Measurements from ENCODE around the gene ALKBH7. TPM values are rescaled to one million over a fixed set of nuclear protein-coding genes. Genes with fewer than 3 reads are reported as not detected.

The ALKBH7 gene
- polyA plus RNA-seq, 6 donors from 2014 or later, result 52.8 to 77.4 (median 70.5) TPM

GRCh38 chr19:6413721-6414643 is 41.4 kb downstream of the ALKBH7 start:
- Mint-ChIP-seq H3K27me3 (no peaks in the 10 kb centered on the region), H3K4me1 (no peaks in the 10 kb centered on the region), H3K4me3 (no peak overlapping the region), H3K36me3 (no peaks in the 10 kb centered on the region), H3K9me3 (no peaks in the 10 kb centered on the region), H3K27ac (no peak overlapping the region)
- ATAC-seq (ENCODE audit: low read depth in 2 of 2), result no peak
- no peak for DNase-seq

DNA sequence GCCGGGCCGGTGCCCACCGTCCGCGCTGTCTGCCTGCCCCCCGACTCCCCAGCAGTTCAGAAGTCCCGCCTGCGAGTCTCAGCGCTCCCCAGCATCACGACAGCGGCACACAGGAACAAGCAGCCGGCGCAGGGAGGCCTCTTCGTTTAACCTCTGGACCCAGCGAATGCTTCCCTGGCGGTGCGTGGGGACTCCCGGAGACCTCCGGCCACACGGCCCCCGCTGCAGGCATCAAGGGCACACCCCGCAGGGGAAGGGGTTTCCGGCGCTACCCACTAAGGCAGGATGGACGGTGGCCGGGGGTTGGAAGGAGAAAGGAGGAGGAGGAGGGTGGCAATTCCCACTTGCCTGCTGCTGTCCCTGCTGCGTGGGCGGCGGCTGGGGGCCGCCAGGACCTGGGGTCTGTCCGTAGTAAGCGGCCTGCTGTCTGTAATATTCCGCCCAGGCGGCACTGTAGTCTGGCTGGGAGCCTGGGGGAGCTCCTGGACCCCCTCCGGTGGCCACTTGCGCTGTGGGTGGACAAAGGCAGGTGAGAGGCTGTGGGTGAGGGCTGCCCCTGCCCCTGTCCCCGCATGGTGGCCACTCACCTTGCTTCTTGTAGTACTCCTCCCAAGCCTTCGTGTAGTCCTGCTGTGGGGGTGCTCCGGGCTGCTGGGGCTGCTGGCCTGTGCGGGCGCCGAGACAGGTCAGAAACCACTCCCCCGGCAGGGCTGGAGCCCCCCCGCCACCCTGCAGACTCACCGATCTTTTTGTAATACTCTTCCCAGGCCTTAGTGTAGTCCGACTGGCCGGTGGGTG is 42.4 kb downstream of the ALKBH7 start:
- DNase-seq, result no peak
- Mint-ChIP-seq H3K9me3 (no peaks in the 10 kb centered on the region), H3K4me3 (no peak overlapping the region), H3K27me3 (no peaks in the 10 kb centered on the region), H3K4me1 (no peaks in the 10 kb centered on the region), H3K36me3 (no peaks in the 10 kb centered on the region), H3K27ac (no peak overlapping the region)
- ATAC-seq (ENCODE audit: low read depth in 2 of 2), result no peak

DNA sequence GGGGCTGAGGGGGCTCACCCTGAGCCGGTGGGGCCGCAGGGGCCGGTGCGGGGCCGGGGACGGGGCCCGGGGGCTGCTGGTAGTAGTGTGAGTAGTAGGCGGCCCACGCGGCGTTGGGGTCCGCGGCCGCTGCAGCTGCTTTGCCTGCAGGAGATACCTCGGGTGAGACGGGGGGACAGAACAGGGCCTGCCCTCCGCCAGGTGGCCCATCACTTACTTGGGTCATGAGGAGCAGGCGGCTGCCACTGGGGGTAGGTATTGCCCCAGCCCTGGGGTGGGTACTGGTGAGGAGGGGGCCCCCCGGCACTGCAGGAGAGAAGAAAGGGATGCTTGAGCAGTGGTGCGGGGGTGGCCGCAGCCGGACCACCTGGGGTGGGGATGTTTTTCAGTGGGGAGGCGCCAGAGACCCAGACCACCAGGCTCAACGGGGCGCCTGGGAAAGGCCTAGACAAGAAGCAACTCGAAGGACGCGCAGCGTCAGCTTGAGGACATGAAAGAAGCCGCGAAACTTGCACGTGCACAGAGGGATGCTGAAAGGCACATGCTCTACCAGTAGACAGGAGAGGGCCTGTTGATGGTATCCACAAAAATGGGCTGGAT is 43.1 kb downstream of the ALKBH7 start:
- H3K36me3 Mint-ChIP-seq, result no peaks in the 10 kb centered on the region
- no peak overlapping the region for H3K4me3 Mint-ChIP-seq
- H3K4me1 Mint-ChIP-seq, result no peaks in the 10 kb centered on the region
- H3K27me3 Mint-ChIP-seq, result no peaks in the 10 kb centered on the region
- H3K27ac Mint-ChIP-seq, result no peak overlapping the region
- DNase-seq, result no peak
- ATAC-seq (ENCODE audit: low read depth in 2 of 2), result no peak
- no peaks in the 10 kb centered on the region for H3K9me3 Mint-ChIP-seq

- ATAC-seq (ENCODE audit: low read depth in 2 of 2), result no peak
- Mint-ChIP-seq H3K4me3 (no peak overlapping the region), H3K9me3 (no peaks in the 10 kb centered on the region), H3K36me3 (no peaks in the 10 kb centered on the region), H3K27me3 (no peaks in the 10 kb centered on the region), H3K27ac (no peak overlapping the region), H3K4me1 (peaks cover 0 to 6% (median 5%) of the 10 kb centered on the region in 3 donors)
- DNase-seq, result no peak
Observed at GRCh38 chr19:6416658-6417405, 44.2 kb downstream of the ALKBH7 start.

DNA sequence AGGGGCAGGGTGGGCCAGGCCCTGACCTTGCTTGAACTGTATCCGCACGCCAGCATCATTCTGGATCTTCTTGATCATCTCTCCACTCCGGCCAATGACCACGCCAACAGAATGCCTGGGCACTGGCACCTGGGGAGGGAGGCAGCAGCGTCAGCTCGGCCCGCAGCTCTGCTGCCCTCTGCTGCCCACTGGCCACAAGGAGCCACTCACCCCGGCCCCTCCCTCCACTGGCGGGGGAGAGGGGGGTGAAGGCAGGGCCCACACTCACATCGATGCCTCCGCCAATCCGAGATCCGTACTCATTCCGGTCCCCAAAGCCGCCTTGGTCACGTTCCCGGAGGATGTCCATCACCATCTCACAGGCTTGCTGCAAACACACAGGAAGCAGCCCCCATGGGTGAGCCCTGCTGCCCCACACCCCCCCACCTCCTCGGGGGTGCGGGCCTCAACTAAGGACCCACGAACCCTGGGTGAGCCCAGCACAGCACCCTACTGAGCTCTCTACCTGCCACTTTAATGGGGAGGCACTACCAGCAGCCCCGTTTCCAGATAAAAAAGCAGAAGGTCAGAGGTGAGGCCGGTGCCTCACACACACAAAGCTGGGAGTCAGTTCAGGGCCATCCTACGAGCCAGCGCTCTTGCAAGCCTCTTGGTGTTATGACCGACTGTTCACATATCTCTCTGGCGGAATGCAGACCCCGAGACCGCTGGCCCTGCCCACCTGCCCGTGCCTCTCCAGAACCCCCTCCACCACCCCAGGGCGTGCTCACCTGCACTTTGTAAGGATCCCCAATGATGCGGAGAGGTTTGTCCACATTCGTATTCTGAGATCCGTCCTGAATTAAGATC is 45.3 kb downstream of the ALKBH7 start:
- no peak overlapping the region for H3K4me3 Mint-ChIP-seq

GRCh38 chr19:6418562-6418932 is 46.0 kb downstream of the ALKBH7 start:
- Mint-ChIP-seq H3K27me3 (no peaks in the 10 kb centered on the region), H3K27ac (no peak overlapping the region), H3K36me3 (no peaks in the 10 kb centered on the region), H3K4me1 (peaks cover 15 to 23% (median 22%) of the 10 kb centered on the region in 3 donors), H3K9me3 (no peaks in the 10 kb centered on the region), H3K4me3 (peak overlapping the region in 1 of 8 donors; percentile 41)
- ATAC-seq (ENCODE audit: low read depth in 2 of 2) (no peak), DNase-seq (no peak)

More for the DNA sequence above, 45.3 kb downstream of the ALKBH7 start:
- DNase-seq, result no peak
- peaks cover 9 to 17% (median 16%) of the 10 kb centered on the region in 3 donors for H3K4me1 Mint-ChIP-seq
- H3K27me3 Mint-ChIP-seq, result no peaks in the 10 kb centered on the region
- H3K36me3 Mint-ChIP-seq, result no peaks in the 10 kb centered on the region
- H3K27ac Mint-ChIP-seq, result no peak overlapping the region
- no peak for ATAC-seq (ENCODE audit: low read depth in 2 of 2)
- no peaks in the 10 kb centered on the region for H3K9me3 Mint-ChIP-seq

DNA sequence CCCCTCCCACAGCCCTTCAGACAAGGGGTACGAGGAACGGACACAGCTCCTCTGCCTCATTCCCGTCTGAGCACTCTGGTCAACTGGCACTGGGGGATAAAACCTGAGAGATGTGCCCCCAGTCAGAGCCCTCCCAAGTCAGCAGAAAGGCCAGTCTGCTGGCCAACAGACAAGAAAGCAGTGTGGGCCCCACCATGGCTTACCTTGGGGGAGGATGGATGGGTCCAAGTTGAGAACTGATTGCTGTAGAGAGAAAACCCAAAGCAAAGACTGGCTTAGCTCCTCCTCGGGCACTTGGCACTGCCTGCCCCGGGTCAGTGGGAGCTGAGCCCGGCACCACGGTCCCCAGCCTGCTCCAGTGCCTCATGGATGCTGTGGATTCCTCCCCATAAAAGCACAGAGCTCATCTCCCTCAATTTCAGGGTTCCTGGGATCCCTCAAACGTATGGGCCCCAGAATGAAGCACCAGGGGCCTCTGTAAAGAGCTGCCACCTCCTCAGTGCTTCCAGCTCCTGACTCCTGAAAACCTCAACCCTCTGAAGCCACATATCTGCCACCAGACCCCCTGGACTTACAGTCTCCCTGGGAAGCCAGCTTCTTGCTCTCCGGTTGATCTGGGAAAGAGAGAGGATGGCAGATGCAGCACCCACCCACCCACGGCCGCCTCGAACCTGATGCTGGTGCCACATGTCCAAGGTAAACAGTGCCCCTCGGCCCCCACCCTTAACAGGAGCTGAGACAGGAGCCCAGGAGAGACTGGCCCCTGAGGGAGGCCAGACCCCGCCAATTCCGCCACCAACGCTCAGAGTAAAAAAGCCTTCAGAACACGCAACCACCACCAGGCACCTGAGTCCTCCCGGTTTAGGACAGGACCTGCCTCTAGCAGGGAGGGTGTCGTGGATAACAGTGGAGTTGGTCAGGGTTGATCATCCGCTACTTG is 48.8 kb downstream of the ALKBH7 start:
- Mint-ChIP-seq H3K9me3 (peaks cover 0 to 4% (median 0%) of the 10 kb centered on the region in 7 donors), H3K36me3 (no peaks in the 10 kb centered on the region), H3K27me3 (no peaks in the 10 kb centered on the region), H3K4me3 (peak overlapping the region in 4 of 8 donors; percentile 12 to 88 (median 45)), H3K27ac (peak overlapping the region in 3 of 6 donors; percentile 50 to 64 (median 51)), H3K4me1 (peaks cover 28 to 37% (median 34%) of the 10 kb centered on the region in 3 donors)
- ATAC-seq (ENCODE audit: low read depth in 2 of 2) (no peak), DNase-seq (no peak)

DNA sequence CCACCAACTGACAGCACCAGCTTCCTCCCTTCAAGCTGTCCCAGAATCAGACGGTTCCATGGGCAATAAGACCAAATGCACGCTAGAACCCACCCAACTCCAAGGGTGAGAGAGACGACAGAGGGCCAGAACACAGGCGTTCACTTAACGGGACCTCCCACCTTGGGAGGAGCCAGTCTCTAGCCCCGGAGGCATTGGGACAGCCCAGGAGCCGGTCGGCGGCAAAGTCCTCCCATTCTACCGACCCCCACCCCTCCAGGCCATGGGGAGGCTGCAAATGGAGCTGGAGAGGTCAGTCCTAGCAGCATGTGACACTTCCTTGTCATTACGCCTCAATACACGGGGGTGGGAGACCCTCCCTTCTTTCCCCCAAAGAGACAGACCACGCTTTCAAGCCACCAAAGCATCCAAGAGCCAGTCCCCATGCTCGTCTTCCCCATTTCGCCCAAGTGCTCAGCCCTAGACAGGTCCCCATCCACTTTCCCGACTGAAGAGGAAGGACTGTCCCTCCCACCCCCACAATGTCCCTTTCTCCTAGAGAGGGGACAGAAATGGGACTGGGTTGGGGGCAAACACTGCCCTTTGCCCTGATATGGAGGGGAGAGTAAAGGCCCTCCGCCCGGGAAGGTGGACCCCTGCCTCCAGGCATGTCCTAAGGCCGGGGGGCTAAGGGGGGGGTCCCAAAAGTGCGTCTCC is 51.1 kb downstream of the ALKBH7 start:
- Mint-ChIP-seq H3K4me1 (peaks cover 30 to 37% (median 34%) of the 10 kb centered on the region in 3 donors), H3K36me3 (no peaks in the 10 kb centered on the region), H3K4me3 (peak overlapping the region; percentile 56 to 92 (median 86)), H3K9me3 (peaks cover 0 to 4% (median 0%) of the 10 kb centered on the region in 7 donors), H3K27ac (peak overlapping the region in 5 of 6 donors; percentile 67 to 85 (median 79)), H3K27me3 (peaks cover 0 to 6% (median 0%) of the 10 kb centered on the region in 3 donors)
- ATAC-seq (ENCODE audit: low read depth in 2 of 2) (no peak), DNase-seq (no peak)

GRCh38 chr19:6424195-6424938 is 51.8 kb downstream of the ALKBH7 start, which contains the start of gene KHSRP:
TSS of gene KHSRP (minus strand) at chr19:6424811. CDS start at chr19:6424701, 110 bp downstream.
- Mint-ChIP-seq H3K36me3 (no peaks in the 10 kb centered on the region), H3K27me3 (peaks cover 0 to 6% (median 0%) of the 10 kb centered on the region in 3 donors), H3K4me1 (peaks cover 31 to 37% (median 35%) of the 10 kb centered on the region in 3 donors), H3K4me3 (peak within 1 kb of the TSS; percentile 56 to 94 (median 88)), H3K27ac (peak within 1 kb of the TSS; percentile 79 to 99 (median 89)), H3K9me3 (peaks cover 0 to 4% (median 0%) of the 10 kb centered on the region in 7 donors)
- ATAC-seq (ENCODE audit: low read depth in 2 of 2) (no peak), DNase-seq (peak; percentile 16)

Data from naive B cell (primary cell).